ENCODE data around the gene RIMBP3C. TPM values are rescaled to one million over a fixed set of nuclear protein-coding genes. Genes with fewer than 3 reads are reported as not detected.

Gene RIMBP3C
- polyA plus RNA-seq, 1 of the 3 experiments (the other 2 are of a cell fraction): 0.02 TPM

- Histone ChIP-seq H3K79me2 (ENCODE audit: insufficient read depth) (peaks cover 100% of the 10 kb centered on the region), H3K9me2 (no peaks in the 10 kb centered on the region), H3K9ac (no peak overlapping the region), H3K4me3 (ENCODE audit: low read depth in 2 of 2, low read length in 1 of 2) (no peak overlapping the region), H3K27ac (ENCODE audit: low read depth in 2 of 2, low read length in 1 of 2) (no peak overlapping the region), H3K4me1 (ENCODE audit: control insufficient read depth in 1 of 2, insufficient read depth in 2 of 2, low read depth in 1 of 2, low read length in 1 of 2) (peaks cover 0 to 1% of the 10 kb centered on the region in 2 experiments; a peak in 2 of 4 replicates), H3K36me3 (replicated peaks in 1 of 2; ENCODE audit: control insufficient read depth in 1 of 2, insufficient read depth in 2 of 2, low read length in 1 of 2) (peaks cover 0 to 10% of the 10 kb centered on the region in 2 experiments), H3K27me3 (ENCODE audit: insufficient read depth) (no peaks in the 10 kb centered on the region), H3K4me2 (no peak overlapping the region), H3K9me3 (no peaks in the 10 kb centered on the region), H2AFZ (ENCODE audit: low read depth) (no peak overlapping the region), H3F3A (replicated peaks; ENCODE audit: insufficient read depth) (no peaks in the 10 kb centered on the region), H4K20me1 (ENCODE audit: insufficient read depth) (peaks cover 100% of the 10 kb centered on the region)
- ChIA-PET POLR2A (no interaction called here), CTCF (interaction anchor here (0.8 to 1.3 kb wide), 2 partner anchors 45 to 50 kb away, joined by 3 read pairs; no protein-coding TSS in a partner anchor)
- TF ChIP-seq REST (IDR thresholded peaks at IDR 0.05; ENCODE audit: low read depth, low read length) (no peak), NFIC (IDR thresholded peaks at IDR 0.05; ENCODE audit: borderline replicate concordance) (no peak), NRF1 (IDR thresholded peaks at IDR 0.05; ENCODE audit: low read depth, low read length) (no peak), GATA2 (CRISPR knock-in tag; IDR thresholded peaks at IDR 0.05) (no peak), TAF1 (IDR thresholded peaks at IDR 0.05; ENCODE audit: borderline replicate concordance, low read depth, low read length) (no peak), FOSL2 (IDR thresholded peaks at IDR 0.05; ENCODE audit: borderline replicate concordance, low read depth) (no peak), TEAD4 (IDR thresholded peaks at IDR 0.05; ENCODE audit: borderline replicate concordance, insufficient read depth) (no peak), JUND (IDR thresholded peaks at IDR 0.05) (no peak), USF1 (IDR thresholded peaks at IDR 0.05; ENCODE audit: borderline replicate concordance, low read depth) (no peak), SIN3A (IDR thresholded peaks at IDR 0.05; ENCODE audit: borderline replicate concordance, low read depth, low read length) (no peak)
- WGBS (ENCODE audit: low lambda C conversion rate): 98% methylated on average over 6 of the region's 6 CpGs
- DNase-seq: no peak
Measured at GRCh38 chr22:21579474-21579851, 28.2 kb upstream of the RIMBP3C start.

GRCh38 chr22:21573750-21574494 is 22.7 kb upstream of the RIMBP3C start:
- no peak for DNase-seq
- H3K79me2 ChIP-seq (ENCODE audit: insufficient read depth): peaks cover 100% of the 10 kb centered on the region
- H3K27ac ChIP-seq (ENCODE audit: low read depth in 2 of 2, low read length in 1 of 2): no peak overlapping the region
- H3K9me2 ChIP-seq: no peaks in the 10 kb centered on the region
- H3K36me3 ChIP-seq (replicated peaks in 1 of 2; ENCODE audit: control insufficient read depth in 1 of 2, insufficient read depth in 2 of 2, low read length in 1 of 2): peaks cover 0 to 6% of the 10 kb centered on the region in 2 experiments
- peaks cover 14 to 15% of the 10 kb centered on the region in 2 experiments; a peak in 3 of 4 replicates for H3K4me1 ChIP-seq (ENCODE audit: control insufficient read depth in 1 of 2, insufficient read depth in 2 of 2, low read depth in 1 of 2, low read length in 1 of 2)
- H3K9me3 ChIP-seq: no peaks in the 10 kb centered on the region
- H3F3A ChIP-seq (replicated peaks; ENCODE audit: insufficient read depth): no peaks in the 10 kb centered on the region
- H3K4me3 ChIP-seq (ENCODE audit: low read depth in 2 of 2, low read length in 1 of 2): no peak overlapping the region
- H3K4me2 ChIP-seq: 0 out of 2 replicates have a peak overlapping the region, but pooled peaks have one; percentile 13
- no peak for TF ChIP-seq JUND (IDR thresholded peaks at IDR 0.05)
- no peak for TF ChIP-seq FOXJ3 (CRISPR knock-in tag; IDR thresholded peaks at IDR 0.05)
- TF ChIP-seq ZBTB33 (IDR thresholded peaks at IDR 0.05; ENCODE audit: borderline replicate concordance, low read depth): no peak
- TF ChIP-seq TAF1 (IDR thresholded peaks at IDR 0.05; ENCODE audit: borderline replicate concordance, low read depth, low read length): no peak
- TF ChIP-seq USF1 (IDR thresholded peaks at IDR 0.05; ENCODE audit: borderline replicate concordance, low read depth): no peak
- TF ChIP-seq NRF1 (IDR thresholded peaks at IDR 0.05; ENCODE audit: low read depth, low read length): no peak
- TF ChIP-seq GABPA (IDR thresholded peaks at IDR 0.05; ENCODE audit: low read depth): no peak
- TF ChIP-seq EZH2phosphoT487 (IDR thresholded peaks at IDR 0.05; ENCODE audit: borderline replicate concordance, low read depth): no peak
- no peak overlapping the region for H2AFZ ChIP-seq (ENCODE audit: low read depth)
- H3K27me3 ChIP-seq (ENCODE audit: insufficient read depth): no peaks in the 10 kb centered on the region
- H4K20me1 ChIP-seq (ENCODE audit: insufficient read depth): peaks cover 100% of the 10 kb centered on the region
- ChIA-PET POLR2A (no interaction called here), CTCF (interaction anchor here (2.5 kb wide), 1 partner anchor 69 kb away, joined by 8 read pairs; the partner anchor contains the start of gene SDF2L1)
- 78% methylated on average over 2 of the region's 5 CpGs for WGBS (ENCODE audit: low lambda C conversion rate)
- H3K9ac ChIP-seq: no peak overlapping the region
